GM18508 (cell line): ENCODE measurements around the gene SCYGR4.
"Not testable (repeated sequence)": the region's sequence is repeated elsewhere in the genome, so short reads cannot be mapped to it uniquely, and the experiment has no call there.

Experiments used
- ATAC-seq: cut with Tn5 transposase; IDR thresholded peaks from one replicate; pipeline ENCODE4 v1.9.1; 2021; ENCODE audit warnings: moderate number of reproducible peaks; ENCODE audit not compliant: insufficient read depth, unreplicated experiment

Gene SCYGR4

DNA sequence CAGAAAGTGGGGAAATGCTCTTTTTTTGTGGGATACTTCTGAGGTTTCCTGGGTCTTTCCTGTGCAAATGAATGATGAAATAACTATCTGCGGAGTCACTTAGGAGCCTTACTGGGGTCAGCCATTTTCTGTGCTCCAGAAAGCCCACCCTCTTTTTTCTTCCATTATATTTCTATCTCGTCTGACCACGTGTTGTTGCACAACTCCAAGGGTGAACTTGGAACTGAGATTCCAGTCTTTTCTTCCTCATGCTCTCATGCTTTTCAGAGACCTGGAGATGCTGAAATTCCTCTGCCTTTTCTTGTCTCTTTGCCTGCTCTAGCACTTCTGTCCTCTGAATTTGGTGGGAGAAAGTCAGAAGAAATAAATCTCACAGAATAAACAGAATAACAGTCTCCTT lies 44.5 kb downstream of the SCYGR4 start:
- ATAC-seq = no peak

GRCh38 chr2:227665189-227665940 lies 48.1 kb downstream of the SCYGR4 start:
- no peak for ATAC-seq

DNA sequence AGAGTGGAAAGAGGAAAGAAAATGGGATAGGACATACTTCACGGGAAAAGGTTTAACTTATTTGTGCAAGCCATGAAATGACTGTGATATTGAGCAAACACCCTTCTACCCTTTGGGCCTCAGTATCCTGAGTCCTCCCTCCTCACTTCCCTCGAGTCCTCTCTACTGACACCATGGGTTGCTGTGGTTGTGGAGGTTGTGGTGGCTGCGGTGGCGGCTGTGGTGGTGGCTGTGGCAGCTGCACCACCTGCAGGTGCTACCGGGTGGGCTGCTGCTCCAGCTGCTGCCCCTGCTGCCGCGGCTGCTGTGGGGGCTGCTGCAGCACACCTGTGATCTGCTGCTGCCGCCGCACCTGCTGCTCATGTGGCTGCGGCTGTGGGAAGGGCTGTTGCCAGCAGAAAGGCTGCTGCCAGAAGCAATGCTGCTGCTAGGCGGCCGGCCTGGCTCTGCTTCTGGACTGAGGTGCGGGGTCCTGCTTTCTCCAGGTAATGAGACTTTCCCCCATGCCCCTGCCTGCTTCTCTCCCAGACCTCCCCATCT lies 49.4 kb downstream of the SCYGR4 start, which contains the start of gene SCYGR5:
Gene SCYGR5, plus strand, starts transcription at position 174 of the 540 bp plus-strand sequence. Its CDS starts 0 bp downstream, at position 174.
- ATAC-seq = not testable (repeated sequence)
